ENCODE measurements around the gene NT5M. TPM values are rescaled to one million over a fixed set of nuclear protein-coding genes. Genes with fewer than 3 reads are reported as not detected.
"Not testable (repeated sequence)": the region's sequence is repeated elsewhere in the genome, so short reads cannot be mapped to it uniquely, and the experiment has no call there.

The NT5M gene
- total RNA-seq, 2 experiments from 2014 or later: 7.4 to 10.2 TPM

- H3K4me3 Mint-ChIP-seq: no peak overlapping the region
- H3K4me1 Mint-ChIP-seq: no peaks in the 10 kb centered on the region
- no peak for ATAC-seq (ENCODE audit: low read depth)
- no peaks in the 10 kb centered on the region for H3K9me3 Mint-ChIP-seq
- no peaks in the 10 kb centered on the region for H3K36me3 Mint-ChIP-seq
- peaks cover 32% of the 10 kb centered on the region for H3K27me3 Mint-ChIP-seq
- DNase-seq: no peak
- no peak overlapping the region for H3K27ac Mint-ChIP-seq
- POLR2A ChIA-PET: no interaction called here
Measured at GRCh38 chr17:17367931-17368330, 64.8 kb downstream of the NT5M start.

DNA sequence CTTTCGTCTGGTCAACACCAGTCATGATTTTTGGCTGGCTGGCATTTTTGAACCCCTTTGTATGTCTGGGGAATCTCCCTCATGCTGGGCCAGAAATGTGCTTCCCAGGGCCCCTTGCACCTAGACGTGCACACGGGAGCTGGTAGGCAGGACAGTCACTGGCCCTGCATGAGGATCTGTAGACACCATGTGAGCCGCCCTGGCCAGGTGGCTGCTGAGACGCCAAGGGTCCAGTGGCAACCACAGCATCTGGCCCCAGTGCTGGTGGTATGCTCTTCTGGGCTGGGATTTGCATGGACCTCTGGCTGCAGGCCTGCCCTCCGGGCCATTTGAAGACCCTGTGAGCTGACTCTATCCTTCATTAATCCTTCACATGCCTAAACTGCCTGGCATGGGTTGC, 67.5 kb downstream of the NT5M start:
- Mint-ChIP-seq H3K27ac (no peak overlapping the region), H3K27me3 (peaks cover 37% of the 10 kb centered on the region), H3K4me1 (no peaks in the 10 kb centered on the region), H3K4me3 (no peak overlapping the region), H3K9me3 (no peaks in the 10 kb centered on the region), H3K36me3 (no peaks in the 10 kb centered on the region)
- ATAC-seq (ENCODE audit: low read depth) (no peak), DNase-seq (no peak)
- POLR2A ChIA-PET: no interaction called here

DNA sequence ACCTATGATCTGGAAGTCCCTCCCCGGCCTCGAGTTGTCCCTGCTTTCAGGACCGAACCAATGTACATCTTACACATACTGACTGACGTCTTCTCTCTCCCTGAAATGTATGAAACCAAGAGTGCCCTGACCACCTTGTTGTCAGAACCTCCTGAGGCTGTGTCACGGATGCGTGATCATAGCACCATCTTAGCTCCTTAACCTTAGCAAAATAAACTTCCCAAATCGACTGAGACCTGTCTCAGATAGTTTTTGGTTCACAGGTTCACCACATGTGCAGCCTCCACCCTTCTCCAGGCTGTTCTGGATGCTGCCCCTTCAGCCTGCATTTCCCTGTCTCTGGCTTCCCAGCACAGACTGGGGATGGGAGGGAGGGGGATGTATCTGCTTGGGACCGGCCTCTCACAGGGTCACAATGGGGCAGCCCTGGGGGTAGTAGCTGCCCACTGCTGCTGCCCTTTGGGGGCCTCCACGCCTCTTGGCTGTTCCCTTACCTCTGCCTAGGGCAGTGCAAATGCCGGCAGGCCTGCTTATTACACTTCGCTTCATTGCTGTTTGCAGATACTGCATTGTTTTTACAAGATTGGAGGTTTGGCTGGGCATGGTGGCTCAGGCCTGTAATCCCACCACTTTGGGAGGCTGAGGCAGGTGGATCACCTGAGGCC, 69.8 kb downstream of the NT5M start:
- Mint-ChIP-seq H3K27ac (no peak overlapping the region), H3K4me1 (no peaks in the 10 kb centered on the region), H3K36me3 (no peaks in the 10 kb centered on the region), H3K4me3 (no peak overlapping the region), H3K9me3 (no peaks in the 10 kb centered on the region), H3K27me3 (peaks cover 24% of the 10 kb centered on the region)
- DNase-seq (no peak), ATAC-seq (ENCODE audit: low read depth) (no peak)
- POLR2A ChIA-PET: interaction anchor here (0.6 kb wide), 1 partner anchor 12 kb away, joined by 4 read pairs; no protein-coding TSS in a partner anchor

GRCh38 chr17:17375841-17376240, 72.7 kb downstream of the NT5M start:
- Mint-ChIP-seq H3K27ac (no peak overlapping the region), H3K27me3 (peaks cover 16% of the 10 kb centered on the region), H3K9me3 (no peaks in the 10 kb centered on the region), H3K4me3 (no peak overlapping the region), H3K4me1 (no peaks in the 10 kb centered on the region), H3K36me3 (no peaks in the 10 kb centered on the region)
- no peak for ATAC-seq (ENCODE audit: low read depth)
- no peak for DNase-seq
- POLR2A ChIA-PET: no interaction called here

DNA sequence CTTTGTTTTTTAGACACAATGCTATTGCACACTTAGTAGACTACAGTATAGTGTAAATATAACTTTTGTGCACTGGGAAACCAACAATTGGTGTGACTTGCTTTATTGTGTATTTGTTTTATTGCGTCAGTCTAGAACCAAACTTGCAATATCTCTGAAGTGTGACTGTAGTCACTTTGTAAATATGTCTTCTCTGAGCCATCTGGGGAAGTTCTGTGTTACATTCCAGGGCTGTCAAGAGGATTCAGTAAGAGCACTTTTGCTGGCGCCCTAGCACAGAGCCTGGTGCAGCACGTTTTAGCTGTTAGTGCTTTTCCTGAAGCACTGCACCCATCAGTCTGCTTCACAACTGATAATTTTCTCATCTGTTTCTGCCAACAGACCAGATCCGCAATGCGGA, 73.2 kb downstream of the NT5M start:
- no peak overlapping the region for H3K4me3 Mint-ChIP-seq
- H3K27me3 Mint-ChIP-seq: peaks cover 14% of the 10 kb centered on the region
- POLR2A ChIA-PET: no interaction called here
- no peaks in the 10 kb centered on the region for H3K4me1 Mint-ChIP-seq
- DNase-seq: no peak
- no peak overlapping the region for H3K27ac Mint-ChIP-seq
- ATAC-seq (ENCODE audit: low read depth): no peak
- H3K9me3 Mint-ChIP-seq: no peaks in the 10 kb centered on the region
- no peaks in the 10 kb centered on the region for H3K36me3 Mint-ChIP-seq

DNA sequence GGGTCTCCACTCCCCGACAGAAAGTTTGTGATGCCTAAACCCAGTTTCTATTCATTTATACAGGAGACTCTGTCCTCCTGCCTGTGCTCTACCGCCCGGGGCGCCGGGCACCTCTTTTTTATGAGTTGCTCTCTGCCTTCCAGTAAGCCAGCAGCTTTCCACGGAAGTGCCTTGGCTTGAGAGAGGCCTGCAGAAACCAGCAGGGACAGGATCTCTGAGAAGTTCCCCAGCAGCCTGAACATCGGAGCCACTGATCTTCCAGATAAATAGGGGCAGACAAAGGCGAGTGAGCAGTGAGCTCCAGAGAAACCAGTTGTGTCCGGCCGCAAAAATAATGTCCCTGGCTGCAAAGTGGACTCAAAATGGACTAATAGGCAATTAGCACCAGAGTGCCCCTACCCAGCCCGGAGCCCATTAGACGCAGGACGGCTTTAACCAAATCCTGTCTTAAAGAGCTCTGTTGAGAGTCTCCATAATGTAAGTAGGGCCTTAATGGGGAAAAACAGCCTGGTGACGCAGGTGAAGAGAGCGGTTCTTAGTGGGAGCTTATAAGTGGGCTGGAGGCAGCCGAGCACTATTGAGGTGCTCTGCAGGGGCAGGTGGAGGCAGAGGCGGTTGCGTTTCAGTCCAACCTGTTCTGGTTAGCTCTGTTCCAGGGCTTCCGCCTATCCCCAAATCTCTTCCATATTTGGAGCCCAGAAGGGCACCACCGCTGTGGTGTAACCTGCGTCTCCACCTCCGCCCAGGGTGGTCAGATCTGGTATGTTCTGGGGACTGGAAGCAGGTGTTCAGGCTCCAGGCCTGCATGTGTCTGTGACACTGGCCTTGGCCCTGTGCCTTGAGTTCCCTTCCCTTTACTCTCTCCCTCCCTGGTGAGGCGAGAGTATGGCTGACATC, 74.1 kb downstream of the NT5M start:
- no peak for DNase-seq
- H3K36me3 Mint-ChIP-seq: no peaks in the 10 kb centered on the region
- POLR2A ChIA-PET: interaction anchor here (0.6 kb wide), 1 partner anchor 14 kb away, joined by 3 read pairs; no protein-coding TSS in a partner anchor
- H3K27me3 Mint-ChIP-seq: peaks cover 19% of the 10 kb centered on the region
- ATAC-seq (ENCODE audit: low read depth): no peak
- no peak overlapping the region for H3K4me3 Mint-ChIP-seq
- H3K9me3 Mint-ChIP-seq: no peaks in the 10 kb centered on the region
- peaks cover 1% of the 10 kb centered on the region for H3K4me1 Mint-ChIP-seq
- no peak overlapping the region for H3K27ac Mint-ChIP-seq

DNA sequence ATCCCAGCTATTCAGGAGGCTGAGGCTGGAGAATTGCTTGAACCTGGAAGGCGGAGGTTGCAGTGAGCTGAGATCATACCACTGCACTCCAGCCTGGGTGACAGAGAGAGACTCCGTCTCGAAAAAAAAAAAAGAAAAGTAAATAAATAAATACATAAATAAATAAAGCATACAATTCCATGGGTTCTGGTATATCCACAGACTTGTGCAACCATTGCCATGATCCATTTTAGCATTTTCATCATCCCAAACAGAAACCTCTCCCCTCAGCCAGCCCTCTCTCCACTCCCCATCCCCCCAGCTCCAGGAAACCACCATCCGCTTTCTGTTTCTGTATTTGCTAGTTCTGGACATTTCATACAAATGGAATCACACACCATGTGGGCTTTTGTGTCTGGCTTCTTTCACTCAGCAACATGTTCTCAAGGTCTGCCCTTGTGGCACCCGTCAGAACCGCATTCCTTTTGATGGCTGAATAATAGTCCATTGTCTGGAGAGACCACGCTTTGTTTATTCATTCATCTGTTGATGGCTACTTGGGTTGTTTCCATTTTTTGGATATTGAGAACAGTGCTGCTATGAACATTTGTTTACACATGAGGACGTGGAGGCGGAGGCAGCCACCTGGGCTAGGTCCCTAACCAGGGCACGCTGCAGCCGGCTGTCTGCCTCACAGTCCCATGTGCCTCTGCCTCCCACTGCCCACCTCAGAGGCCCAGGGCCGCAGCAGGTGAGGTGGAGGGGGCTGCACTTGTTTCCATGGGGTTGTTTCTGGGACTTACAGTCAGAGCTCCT, 76.2 kb downstream of the NT5M start:
- H3K4me3 Mint-ChIP-seq: no peak overlapping the region
- H3K4me1 Mint-ChIP-seq: peaks cover 1% of the 10 kb centered on the region
- peaks cover 20% of the 10 kb centered on the region for H3K27me3 Mint-ChIP-seq
- DNase-seq (no peak), ATAC-seq (ENCODE audit: low read depth) (no peak)
- POLR2A ChIA-PET: no interaction called here
- no peak overlapping the region for H3K27ac Mint-ChIP-seq
- H3K9me3 Mint-ChIP-seq: no peaks in the 10 kb centered on the region
- H3K36me3 Mint-ChIP-seq: no peaks in the 10 kb centered on the region

GRCh38 chr17:17380145-17380925, 77.2 kb downstream of the NT5M start:
- peaks cover 1% of the 10 kb centered on the region for H3K4me1 Mint-ChIP-seq
- no peak overlapping the region for H3K4me3 Mint-ChIP-seq
- no peaks in the 10 kb centered on the region for H3K9me3 Mint-ChIP-seq
- ATAC-seq (ENCODE audit: low read depth): no peak
- POLR2A ChIA-PET: no interaction called here
- no peaks in the 10 kb centered on the region for H3K36me3 Mint-ChIP-seq
- no peak for DNase-seq
- no peak overlapping the region for H3K27ac Mint-ChIP-seq
- H3K27me3 Mint-ChIP-seq: peaks cover 20% of the 10 kb centered on the region

DNA sequence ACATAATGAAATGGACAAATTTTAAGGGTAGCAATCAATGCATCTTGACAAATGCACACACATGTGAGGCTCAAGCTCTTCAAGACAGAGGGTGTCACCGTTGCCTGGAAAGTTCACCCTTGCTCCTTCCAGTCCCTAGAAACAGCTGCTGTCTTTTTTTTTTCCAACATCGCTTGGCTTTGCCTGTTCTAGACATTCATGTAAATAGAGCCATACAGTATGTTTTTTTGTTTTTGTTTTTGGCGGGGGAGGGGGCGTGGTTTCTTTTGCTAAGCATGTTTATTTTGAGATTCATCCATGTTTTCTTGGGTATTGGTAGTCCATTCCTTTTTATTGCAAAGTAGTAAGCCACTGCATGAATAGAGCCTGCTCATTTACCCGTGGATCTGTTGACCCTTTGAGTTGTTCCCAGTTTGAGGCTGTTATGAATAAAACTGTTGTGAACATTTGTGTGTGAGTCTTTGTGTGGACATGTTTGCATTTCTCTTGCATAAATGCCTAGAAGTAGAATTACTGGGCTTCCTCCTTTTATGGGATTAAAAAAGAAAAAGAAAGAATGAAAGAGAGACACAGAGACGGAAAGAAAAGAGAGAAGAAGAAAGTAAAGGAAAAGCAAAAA, 78.4 kb downstream of the NT5M start:
- Mint-ChIP-seq H3K36me3 (no peaks in the 10 kb centered on the region), H3K9me3 (no peaks in the 10 kb centered on the region), H3K4me3 (no peak overlapping the region), H3K4me1 (peaks cover 1% of the 10 kb centered on the region), H3K27ac (no peak overlapping the region), H3K27me3 (peaks cover 25% of the 10 kb centered on the region)
- no peak for DNase-seq
- no peak for ATAC-seq (ENCODE audit: low read depth)
- POLR2A ChIA-PET: interaction anchor here (1.0 kb wide), 1 partner anchor 10 kb away, joined by 3 read pairs; no protein-coding TSS in a partner anchor

- no peak for DNase-seq
- no peak for ATAC-seq (ENCODE audit: low read depth)
- Mint-ChIP-seq H3K27ac (no peak overlapping the region), H3K9me3 (no peaks in the 10 kb centered on the region), H3K36me3 (no peaks in the 10 kb centered on the region), H3K27me3 (peaks cover 28% of the 10 kb centered on the region), H3K4me1 (peaks cover 1% of the 10 kb centered on the region), H3K4me3 (no peak overlapping the region)
- POLR2A ChIA-PET: interaction anchor here (1.0 kb wide), 1 partner anchor 10 kb away, joined by 3 read pairs; no protein-coding TSS in a partner anchor
Measured at GRCh38 chr17:17382065-17382459, 78.9 kb downstream of the NT5M start.

- H3K36me3 Mint-ChIP-seq: no peaks in the 10 kb centered on the region
- peaks cover 3% of the 10 kb centered on the region for H3K4me1 Mint-ChIP-seq
- H3K4me3 Mint-ChIP-seq: no peak overlapping the region
- no peak overlapping the region for H3K27ac Mint-ChIP-seq
- POLR2A ChIA-PET: interaction anchor here (0.7 kb wide), 1 partner anchor 15 kb away, joined by 7 read pairs; no protein-coding TSS in a partner anchor
- peaks cover 33% of the 10 kb centered on the region for H3K27me3 Mint-ChIP-seq
- ATAC-seq (ENCODE audit: low read depth) (no peak), DNase-seq (no peak)
- no peaks in the 10 kb centered on the region for H3K9me3 Mint-ChIP-seq
Measured at GRCh38 chr17:17382971-17383370, 79.8 kb downstream of the NT5M start.

DNA sequence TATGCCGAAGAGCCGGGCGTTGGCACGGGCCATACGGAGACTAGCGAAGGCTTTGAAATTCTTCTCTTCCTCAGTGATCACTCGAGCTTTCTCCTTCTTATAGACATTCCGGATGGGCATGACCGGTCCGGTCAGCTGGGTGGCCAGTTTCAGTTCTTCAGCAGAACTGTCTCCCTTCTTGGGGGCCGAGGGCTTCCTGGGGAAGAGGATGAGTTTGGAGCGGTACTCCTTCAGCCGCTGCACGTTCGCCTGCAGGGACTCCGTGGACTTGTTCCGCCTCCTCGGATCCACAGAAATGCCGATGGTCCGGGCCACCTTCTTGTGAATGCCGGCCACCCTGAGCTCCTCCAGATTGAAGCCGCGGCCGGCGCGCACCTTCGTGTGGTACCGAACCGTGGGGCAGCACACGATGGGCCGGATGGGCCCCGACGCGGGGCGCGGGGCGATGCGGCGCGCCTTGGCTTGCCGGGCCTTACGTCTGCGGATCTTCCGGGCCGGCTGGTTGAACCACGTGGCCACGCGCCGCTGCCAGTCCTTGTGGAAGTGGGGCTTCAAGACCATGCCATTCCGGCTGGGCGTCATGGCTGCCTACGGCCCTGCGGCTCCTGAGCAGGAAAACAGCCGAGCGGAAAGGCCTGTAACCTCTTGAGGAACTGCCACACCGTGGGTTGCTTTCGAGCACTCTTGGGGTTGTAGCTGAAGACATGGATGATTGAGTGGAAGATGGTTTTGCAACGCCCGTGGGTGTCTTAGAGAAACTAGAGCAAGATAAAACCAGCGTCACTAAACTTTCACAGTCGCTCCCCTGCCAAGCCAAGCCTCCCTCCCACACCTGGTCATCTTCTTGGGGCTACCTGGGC, 80.5 kb downstream of the NT5M start:
- H3K36me3 Mint-ChIP-seq; H3K4me1 Mint-ChIP-seq; H3K27ac Mint-ChIP-seq; H3K9me3 Mint-ChIP-seq; ATAC-seq (ENCODE audit: low read depth); H3K4me3 Mint-ChIP-seq; DNase-seq: not testable (repeated sequence)
- peaks cover 30% of the 10 kb centered on the region for H3K27me3 Mint-ChIP-seq
- POLR2A ChIA-PET: interaction anchor here (0.7 kb wide), 1 partner anchor 15 kb away, joined by 7 read pairs; no protein-coding TSS in a partner anchor

All from activated naive CD8-positive, alpha-beta T cell treated with anti-CD3 and anti-CD28 coated beads, Interleukin-2, amount 10 ng/mL, durations not matched to agents 7 days and 5 days (primary cell).